Heart left ventricle (tissue), 16 donors: ENCODE results near the gene GTF2H4. TPM values are rescaled to one million over a fixed set of nuclear protein-coding genes. Genes with fewer than 3 reads are reported as not detected.

Experiments used
- ATAC-seq, 4 donors: fragments of 200-7000 bp; cut with Tn5 transposase; one replicate each; pipeline ENCODE4 v1.9.1; 2020 to 2022; ENCODE audit warnings: moderate library complexity in 4 of 4, mild to moderate bottlenecking in 3 of 4, moderate number of reproducible peaks in 1 of 4
- DNase-seq, 5 donors: peaks; one replicate each; pipeline ENCODE4 v3.0.0-alpha.2; 2020
- H3K27ac ChIP-seq, 12 donors: fragments of 200-600 bp; sonication (generic) in 4 of 12; one replicate each; pipeline versions ENCODE4 v1.5.0 to v1.8.0; 2016 to 2022; ENCODE audit warnings: mild to moderate bottlenecking in 2 of 12
- H3K27me3 ChIP-seq, 9 donors: fragments of 200-600 bp; sonication (generic) in 2 of 9; one replicate each; pipeline versions ENCODE4 v1.5.1 to v1.8.0; 2016 to 2022; ENCODE audit warnings: mild to moderate bottlenecking in 3 of 9
- H3K36me3 ChIP-seq, 9 donors: fragments of 200-600 bp; sonication (generic) in 2 of 9; one replicate each; pipeline versions ENCODE4 v1.5.0 to v1.8.0; 2018 to 2022; ENCODE audit warnings: mild to moderate bottlenecking in 2 of 9
- H3K4me1 ChIP-seq, 12 donors: fragments of 200-600 bp; sonication (generic) in 4 of 12; one replicate each; pipeline versions ENCODE4 v1.5.0 to v1.8.0; 2016 to 2022; ENCODE audit warnings: mild to moderate bottlenecking in 3 of 12
- H3K4me3 ChIP-seq, 12 donors: fragments of 200-600 bp; sonication (generic) in 4 of 12; one replicate each; pipeline versions ENCODE4 v1.5.0 to v1.8.0; 2017 to 2022; ENCODE audit warnings: mild to moderate bottlenecking in 9 of 12, moderate library complexity in 4 of 12
- H3K9me3 ChIP-seq, 12 donors: fragments of 200-600 bp; sonication (generic) in 4 of 12; one replicate each; pipeline versions ENCODE4 v1.5.0 to v1.8.0; 2016 to 2022; ENCODE audit warnings: mild to moderate bottlenecking in 1 of 12
- CTCF ChIP-seq, 12 donors: fragments of 200-600 bp; sonication (generic) in 4 of 12; IDR thresholded peaks; one replicate each; pipeline versions ENCODE4 v1.5.0 to v1.8.0; 2018 to 2022; ENCODE audit warnings: antibody characterized with exemption in 12 of 12, mild to moderate bottlenecking in 5 of 12
- POLR2A ChIP-seq, 2 donors: fragments of 450-650 bp; IDR thresholded peaks; one replicate each; pipeline ENCODE4 v1.6.1; 2017; ENCODE audit warnings: antibody characterized with exemption in 2 of 2, mild to moderate bottlenecking in 2 of 2, moderate library complexity in 2 of 2
- WGBS, 4 donors: extraction: QIAGEN DNeasy Blood & Tissue Kit in 2 of 4; methylation state at CpG; one replicate each; pipeline versions ENCODE4 v1.1.5 to v1.1.7; 2013 to 2018; 5-methylcytosine and 5-hydroxymethylcytosine counted together
- intact Hi-C, 10 donors: fragments of 100-400 bp; cut with DNase I; formaldehyde crosslinking; loops; one replicate each; pipeline versions ENCODE4 v1.11.1 to v1.14.2; 2022
- polyA plus RNA-seq, 2 donors: library from polyadenylated mRNA; stranded (reverse); fragments of 200-250 nt; gene quantifications; one replicate each; pipeline ENCODE4 v1.2.3, GENCODE V29; 2013
- total RNA-seq, 9 donors: library from RNA; depleted of rRNA in 2 of 9; stranded (reverse); fragments of >200 nt in 2 of 9; fragmentation: NEBNext Ultra II Directional in 3 of 9; extraction: Animal tissue kit (Norgen Biotek cat#: 25700) in 3 of 9; gene quantifications; one replicate each; pipeline versions ENCODE4 v1.1.0 to v1.2.4, GENCODE V29; 2016 to 2023
- donor health status: ischemic (EF 13 %, LVEDD 7.1; RV severe dilation, severe dysfunction).
- donor health status: healthy with polysubstance abuse.
- donor health status: DM: no; HTN: yes; CAD: no.
- donor health status: DM: no; HTN: no; CAD: no.
- donor health status: ischemic (EF 25% LVEDD 6.9; RV normal size, moderate dysfunction).
- donor health status: ischemic (EF 25% LVEDD 5.7; RV mildly dilated, moderate dysfunction).
- donor health status: healthy.
- donor health status: DM: yes; HTN: yes; CAD: no.
- donor health status: ischemic (EF 35%, LVEDD 5.7; RV mildly dilated, moderate dysfunction).
- donor health status: nonischemic (EF 11% LVEDD 7.7; RV severe dilation, severe dysfunction).
- donor health status: DM: yes; HTN: yes; CAD: no.
- donor health status: PGD.
- donor health status: ischemic (EF 29% LVEDD 5.4; RV normal size, mild dysfunction).
- donor health status: nonischemic (EF 23%, LVEDD 6.1; RV moderate dilation, normal function).

Gene GTF2H4
- total and polyA plus RNA-seq, 11 donors = 4.2 to 22.4 (median 14.7) TPM

- peaks cover 0 to 10% (median 4%) of the 10 kb centered on the region in 12 donors for H3K4me1 ChIP-seq
- H3K27ac ChIP-seq = no peak overlapping the region
- no peaks in the 10 kb centered on the region for H3K36me3 ChIP-seq
- H3K27me3 ChIP-seq = peaks cover 0 to 7% (median 0%) of the 10 kb centered on the region in 9 donors
- no peaks in the 10 kb centered on the region for H3K9me3 ChIP-seq
- 85 to 92% (median 88%) methylated on average over 5 of the region's 5 CpGs for WGBS, 4 donors
- no peak for DNase-seq
- ATAC-seq = no peak
- H3K4me3 ChIP-seq = no peak overlapping the region
- TF ChIP-seq POLR2A (IDR thresholded peaks at IDR 0.05) (no peak), CTCF (IDR thresholded peaks at IDR 0.05) (no peak)
- intact Hi-C loops = loop anchor here in 1 of 10 donors (10.0 kb wide), 1 partner anchor 60 kb away; no protein-coding TSS in a partner anchor
These were observed 37.3 kb downstream of the GTF2H4 start for GRCh38 chr6:30945281-30945680.

- intact Hi-C loops = loop anchor here in 1 of 10 donors (10.0 kb wide), 1 partner anchor 58 kb away; no protein-coding TSS in a partner anchor
- no peak for ATAC-seq
- TF ChIP-seq POLR2A (IDR thresholded peaks at IDR 0.05) = no peak
- no peak for TF ChIP-seq CTCF (IDR thresholded peaks at IDR 0.05)
These were observed 39.2 kb downstream of the GTF2H4 start for GRCh38 chr6:30947231-30947630.

GRCh38 chr6:30948811-30949210, 40.8 kb downstream of the GTF2H4 start:
- no peak for TF ChIP-seq CTCF (IDR thresholded peaks at IDR 0.05)
- TF ChIP-seq POLR2A (IDR thresholded peaks at IDR 0.05) = no peak
- no peak overlapping the region for H3K4me3 ChIP-seq

More at GRCh38 chr6:30947231-30947630, 39.2 kb downstream of the GTF2H4 start:
- Histone ChIP-seq H3K4me3 (no peak overlapping the region), H3K9me3 (no peaks in the 10 kb centered on the region), H3K4me1 (peaks cover 0 to 8% (median 4%) of the 10 kb centered on the region in 12 donors), H3K27ac (no peak overlapping the region), H3K36me3 (no peaks in the 10 kb centered on the region), H3K27me3 (peaks cover 0 to 13% (median 0%) of the 10 kb centered on the region in 9 donors)
- DNase-seq = no peak
- WGBS, 4 donors = 82 to 88% (median 84%) methylated on average over 4 of the region's 4 CpGs

GRCh38 chr6:30951907-30952469, 44.0 kb downstream of the GTF2H4 start:
- DNase-seq (no peak), ATAC-seq (no peak)
- intact Hi-C loops = no loop called here
- TF ChIP-seq CTCF (IDR thresholded peaks at IDR 0.05) = no peak
- TF ChIP-seq POLR2A (IDR thresholded peaks at IDR 0.05) = no peak
- H3K27me3 ChIP-seq = peaks cover 0 to 31% (median 0%) of the 10 kb centered on the region in 9 donors
- no peaks in the 10 kb centered on the region for H3K9me3 ChIP-seq
- 79 to 92% (median 86%) methylated on average over 5 of the region's 5 CpGs for WGBS, 4 donors
- H3K4me1 ChIP-seq = peaks cover 0 to 15% (median 0%) of the 10 kb centered on the region in 12 donors
- no peak overlapping the region for H3K27ac ChIP-seq
- no peak overlapping the region for H3K4me3 ChIP-seq
- H3K36me3 ChIP-seq = no peaks in the 10 kb centered on the region

More at GRCh38 chr6:30948811-30949210, 40.8 kb downstream of the GTF2H4 start:
- Histone ChIP-seq H3K36me3 (no peaks in the 10 kb centered on the region), H3K27me3 (peaks cover 0 to 8% (median 0%) of the 10 kb centered on the region in 9 donors), H3K4me1 (no peaks in the 10 kb centered on the region), H3K9me3 (no peaks in the 10 kb centered on the region), H3K27ac (no peak overlapping the region)
- intact Hi-C loops = loop anchor here in 1 of 10 donors (10.0 kb wide), 1 partner anchor 56 kb away; no protein-coding TSS in a partner anchor
- DNase-seq (no peak), ATAC-seq (no peak)
- WGBS, 4 donors = 93 to 96% (median 94%) methylated on average over 6 of the region's 6 CpGs
